ENCODE data around the gene CCDC40.

Gene CCDC40

GRCh38 chr17:80115159-80115558, 78.7 kb downstream of the CCDC40 start:
- Histone ChIP-seq H3K9me3 (ENCODE audit: control insufficient read depth, low read length) (no peaks in the 10 kb centered on the region), H3K27ac (ENCODE audit: insufficient read depth, low read depth, low read length, poor library complexity, severe bottlenecking) (no peak overlapping the region), H3K36me3 (ENCODE audit: control insufficient read depth, insufficient read depth, low read length) (peaks cover 5% of the 10 kb centered on the region), H3K4me1 (ENCODE audit: control insufficient read depth, insufficient read depth, low read length) (peaks cover 11% of the 10 kb centered on the region), H3K4me3 (ENCODE audit: insufficient read depth, low read depth, low read length) (no peak overlapping the region), H3K27me3 (ENCODE audit: control insufficient read depth, insufficient read depth, low read length, poor library complexity, severe bottlenecking) (no peaks in the 10 kb centered on the region)
- 93 to 94% methylated on average over 8 of the region's 8 CpGs for WGBS, 2 experiments

GRCh38 chr17:80116276-80116920, 80.0 kb downstream of the CCDC40 start:
- no peaks in the 10 kb centered on the region for H3K9me3 ChIP-seq (ENCODE audit: control insufficient read depth, low read length)
- H3K27me3 ChIP-seq (ENCODE audit: control insufficient read depth, insufficient read depth, low read length, poor library complexity, severe bottlenecking) = no peaks in the 10 kb centered on the region
- no peak overlapping the region for H3K4me3 ChIP-seq (ENCODE audit: insufficient read depth, low read depth, low read length)
- peaks cover 11% of the 10 kb centered on the region for H3K4me1 ChIP-seq (ENCODE audit: control insufficient read depth, insufficient read depth, low read length)
- no peak overlapping the region for H3K27ac ChIP-seq (ENCODE audit: insufficient read depth, low read depth, low read length, poor library complexity, severe bottlenecking)
- 88 to 90% methylated on average over 16 of the region's 16 CpGs for WGBS, 2 experiments
- H3K36me3 ChIP-seq (ENCODE audit: control insufficient read depth, insufficient read depth, low read length) = peaks cover 5% of the 10 kb centered on the region

- H3K27ac ChIP-seq (ENCODE audit: insufficient read depth, low read depth, low read length, poor library complexity, severe bottlenecking) = no peak overlapping the region
- 93 to 95% methylated on average over 13 of the region's 13 CpGs for WGBS, 2 experiments
- H3K4me3 ChIP-seq (ENCODE audit: insufficient read depth, low read depth, low read length) = no peak overlapping the region
- H3K27me3 ChIP-seq (ENCODE audit: control insufficient read depth, insufficient read depth, low read length, poor library complexity, severe bottlenecking) = no peaks in the 10 kb centered on the region
- peaks cover 11% of the 10 kb centered on the region for H3K4me1 ChIP-seq (ENCODE audit: control insufficient read depth, insufficient read depth, low read length)
- H3K36me3 ChIP-seq (ENCODE audit: control insufficient read depth, insufficient read depth, low read length) = peaks cover 5% of the 10 kb centered on the region
- H3K9me3 ChIP-seq (ENCODE audit: control insufficient read depth, low read length) = no peaks in the 10 kb centered on the region
Observed at GRCh38 chr17:80116921-80117380, 80.5 kb downstream of the CCDC40 start.

GRCh38 chr17:80117491-80118401, 81.3 kb downstream of the CCDC40 start:
- Histone ChIP-seq H3K4me1 (ENCODE audit: control insufficient read depth, insufficient read depth, low read length) (peaks cover 5% of the 10 kb centered on the region), H3K27ac (ENCODE audit: insufficient read depth, low read depth, low read length, poor library complexity, severe bottlenecking) (no peak overlapping the region), H3K27me3 (ENCODE audit: control insufficient read depth, insufficient read depth, low read length, poor library complexity, severe bottlenecking) (no peaks in the 10 kb centered on the region), H3K9me3 (ENCODE audit: control insufficient read depth, low read length) (no peaks in the 10 kb centered on the region), H3K36me3 (ENCODE audit: control insufficient read depth, insufficient read depth, low read length) (peaks cover 5% of the 10 kb centered on the region), H3K4me3 (ENCODE audit: insufficient read depth, low read depth, low read length) (no peak overlapping the region)
- WGBS, 2 experiments = 93 to 94% methylated on average over 31 of the region's 31 CpGs

GRCh38 chr17:80118601-80119270, 82.3 kb downstream of the CCDC40 start:
- no peak overlapping the region for H3K4me3 ChIP-seq (ENCODE audit: insufficient read depth, low read depth, low read length)
- H3K9me3 ChIP-seq (ENCODE audit: control insufficient read depth, low read length) = no peaks in the 10 kb centered on the region
- WGBS, 2 experiments = 92 to 93% methylated on average over 35 of the region's 35 CpGs
- no peaks in the 10 kb centered on the region for H3K4me1 ChIP-seq (ENCODE audit: control insufficient read depth, insufficient read depth, low read length)
- H3K36me3 ChIP-seq (ENCODE audit: control insufficient read depth, insufficient read depth, low read length) = peaks cover 5% of the 10 kb centered on the region
- no peak overlapping the region for H3K27ac ChIP-seq (ENCODE audit: insufficient read depth, low read depth, low read length, poor library complexity, severe bottlenecking)
- H3K27me3 ChIP-seq (ENCODE audit: control insufficient read depth, insufficient read depth, low read length, poor library complexity, severe bottlenecking) = no peaks in the 10 kb centered on the region

- H3K27me3 ChIP-seq (ENCODE audit: control insufficient read depth, insufficient read depth, low read length, poor library complexity, severe bottlenecking) = no peaks in the 10 kb centered on the region
- H3K36me3 ChIP-seq (ENCODE audit: control insufficient read depth, insufficient read depth, low read length) = peaks cover 2% of the 10 kb centered on the region
- H3K4me3 ChIP-seq (ENCODE audit: insufficient read depth, low read depth, low read length) = no peak overlapping the region
- WGBS, 2 experiments = 94% methylated on average over 24 of the region's 24 CpGs
- H3K27ac ChIP-seq (ENCODE audit: insufficient read depth, low read depth, low read length, poor library complexity, severe bottlenecking) = no peak overlapping the region
- no peaks in the 10 kb centered on the region for H3K9me3 ChIP-seq (ENCODE audit: control insufficient read depth, low read length)
- peaks cover 3% of the 10 kb centered on the region for H3K4me1 ChIP-seq (ENCODE audit: control insufficient read depth, insufficient read depth, low read length)
Observed at GRCh38 chr17:80119271-80119791, 82.9 kb downstream of the CCDC40 start.

GRCh38 chr17:80119839-80120238, 83.4 kb downstream of the CCDC40 start:
- H3K9me3 ChIP-seq (ENCODE audit: control insufficient read depth, low read length) = no peaks in the 10 kb centered on the region
- no peak overlapping the region for H3K27ac ChIP-seq (ENCODE audit: insufficient read depth, low read depth, low read length, poor library complexity, severe bottlenecking)
- H3K4me1 ChIP-seq (ENCODE audit: control insufficient read depth, insufficient read depth, low read length) = peaks cover 8% of the 10 kb centered on the region
- no peak overlapping the region for H3K4me3 ChIP-seq (ENCODE audit: insufficient read depth, low read depth, low read length)
- H3K27me3 ChIP-seq (ENCODE audit: control insufficient read depth, insufficient read depth, low read length, poor library complexity, severe bottlenecking) = no peaks in the 10 kb centered on the region
- no peaks in the 10 kb centered on the region for H3K36me3 ChIP-seq (ENCODE audit: control insufficient read depth, insufficient read depth, low read length)
- 93% methylated on average over 8 to 9 of the region's 9 CpGs for WGBS, 2 experiments

- no peaks in the 10 kb centered on the region for H3K36me3 ChIP-seq (ENCODE audit: control insufficient read depth, insufficient read depth, low read length)
- H3K4me3 ChIP-seq (ENCODE audit: insufficient read depth, low read depth, low read length) = no peak overlapping the region
- no peak overlapping the region for H3K27ac ChIP-seq (ENCODE audit: insufficient read depth, low read depth, low read length, poor library complexity, severe bottlenecking)
- 95 to 96% methylated on average over 17 of the region's 17 CpGs for WGBS, 2 experiments
- peaks cover 8% of the 10 kb centered on the region for H3K4me1 ChIP-seq (ENCODE audit: control insufficient read depth, insufficient read depth, low read length)
- no peaks in the 10 kb centered on the region for H3K9me3 ChIP-seq (ENCODE audit: control insufficient read depth, low read length)
- H3K27me3 ChIP-seq (ENCODE audit: control insufficient read depth, insufficient read depth, low read length, poor library complexity, severe bottlenecking) = no peaks in the 10 kb centered on the region
Observed at GRCh38 chr17:80122026-80122575, 85.7 kb downstream of the CCDC40 start.

GRCh38 chr17:80122926-80123505, 86.6 kb downstream of the CCDC40 start:
- Histone ChIP-seq H3K27me3 (ENCODE audit: control insufficient read depth, insufficient read depth, low read length, poor library complexity, severe bottlenecking) (no peaks in the 10 kb centered on the region), H3K4me3 (ENCODE audit: insufficient read depth, low read depth, low read length) (no peak overlapping the region), H3K4me1 (ENCODE audit: control insufficient read depth, insufficient read depth, low read length) (peaks cover 8% of the 10 kb centered on the region), H3K36me3 (ENCODE audit: control insufficient read depth, insufficient read depth, low read length) (no peaks in the 10 kb centered on the region), H3K9me3 (ENCODE audit: control insufficient read depth, low read length) (no peaks in the 10 kb centered on the region), H3K27ac (ENCODE audit: insufficient read depth, low read depth, low read length, poor library complexity, severe bottlenecking) (no peak overlapping the region)
- WGBS, 2 experiments = 79 to 81% methylated on average over 6 of the region's 6 CpGs

All from ectodermal cell (in vitro differentiated cells).